ENCODE measurements around the gene KRT84. TPM values are rescaled to one million over a fixed set of nuclear protein-coding genes. Genes with fewer than 3 reads are reported as not detected.

Gene KRT84
- total RNA-seq, 1 donor from 2014 or later: not detected

GRCh38 chr12:52359621-52360061 lies 25.8 kb downstream of the KRT84 start:
- intact Hi-C loops (cut with DNase I): no loop called here

GRCh38 chr12:52358575-52359350 lies 26.7 kb downstream of the KRT84 start:
- no peak for TF ChIP-seq CTCF (IDR thresholded peaks at IDR 0.05)
- no peaks in the 10 kb centered on the region for H3K27me3 ChIP-seq
- peak in 1 of 2 donors; percentile 50 for DNase-seq (ENCODE audit: low spot score in 2 of 2)
- no peaks in the 10 kb centered on the region for H3K9me3 ChIP-seq
- no peaks in the 10 kb centered on the region for H3K36me3 ChIP-seq
- no peak overlapping the region for H3K4me3 ChIP-seq
- H3K4me1 ChIP-seq: no peaks in the 10 kb centered on the region
- no peak overlapping the region for H3K27ac ChIP-seq
- intact Hi-C loops (cut with DNase I): no loop called here

More at GRCh38 chr12:52359621-52360061, 25.8 kb downstream of the KRT84 start:
- Histone ChIP-seq H3K27me3 (no peaks in the 10 kb centered on the region), H3K9me3 (no peaks in the 10 kb centered on the region), H3K36me3 (no peaks in the 10 kb centered on the region), H3K4me1 (no peaks in the 10 kb centered on the region), H3K27ac (no peak overlapping the region), H3K4me3 (no peak overlapping the region)
- TF ChIP-seq CTCF (IDR thresholded peaks at IDR 0.05): no peak
- DNase-seq (ENCODE audit: low spot score in 2 of 2): no peak

GRCh38 chr12:52356762-52357580 lies 28.5 kb downstream of the KRT84 start:
- intact Hi-C loops (cut with DNase I): no loop called here
- no peaks in the 10 kb centered on the region for H3K27me3 ChIP-seq

GRCh38 chr12:52356031-52356761 lies 29.3 kb downstream of the KRT84 start:
- H3K4me1 ChIP-seq: peaks cover 0 to 2% of the 10 kb centered on the region in 2 donors
- DNase-seq (ENCODE audit: low spot score in 2 of 2): peak in 1 of 2 donors; percentile 61
- no peak overlapping the region for H3K27ac ChIP-seq
- no peaks in the 10 kb centered on the region for H3K27me3 ChIP-seq
- intact Hi-C loops (cut with DNase I): no loop called here
- no peak overlapping the region for H3K4me3 ChIP-seq
- H3K9me3 ChIP-seq: no peaks in the 10 kb centered on the region
- TF ChIP-seq CTCF (IDR thresholded peaks at IDR 0.05): no peak
- no peaks in the 10 kb centered on the region for H3K36me3 ChIP-seq

More at GRCh38 chr12:52356762-52357580, 28.5 kb downstream of the KRT84 start:
- Histone ChIP-seq H3K4me3 (no peak overlapping the region), H3K9me3 (no peaks in the 10 kb centered on the region), H3K27ac (no peak overlapping the region), H3K36me3 (no peaks in the 10 kb centered on the region), H3K4me1 (no peaks in the 10 kb centered on the region)
- peak in 1 of 2 donors; percentile 18 for DNase-seq (ENCODE audit: low spot score in 2 of 2)
- TF ChIP-seq CTCF (IDR thresholded peaks at IDR 0.05): no peak

- H3K4me1 ChIP-seq: peaks cover 0 to 3% of the 10 kb centered on the region in 2 donors
- no peaks in the 10 kb centered on the region for H3K9me3 ChIP-seq
- no peak overlapping the region for H3K27ac ChIP-seq
- H3K4me3 ChIP-seq: no peak overlapping the region
- H3K36me3 ChIP-seq: no peaks in the 10 kb centered on the region
- H3K27me3 ChIP-seq: no peaks in the 10 kb centered on the region
- intact Hi-C loops (cut with DNase I): no loop called here
- TF ChIP-seq CTCF (IDR thresholded peaks at IDR 0.05): no peak
- DNase-seq (ENCODE audit: low spot score in 2 of 2): no peak
Measured at GRCh38 chr12:52355176-52355575, 30.3 kb downstream of the KRT84 start.

All from ascending aorta (tissue), 2 donors.